Psoas muscle (tissue), 8 donors: ENCODE results near the gene ITIH1. TPM values are rescaled to one million over a fixed set of nuclear protein-coding genes. Genes with fewer than 3 reads are reported as not detected.

Experiments used
- ATAC-seq, 4 donors: fragments of 200-7000 bp; cut with Tn5 transposase; one replicate each; pipeline ENCODE4 v1.9.1; 2020; ENCODE audit warnings: moderate library complexity in 3 of 4, mild to moderate bottlenecking in 2 of 4
- DNase-seq, 2 donors: peaks; one replicate each; pipeline ENCODE4 v3.0.0-alpha.2; 2020
- H3K27ac ChIP-seq: fragments of 200-600 bp; one replicate; pipeline ENCODE4 v1.8.0; 2022
- H3K27me3 ChIP-seq, 3 donors: fragments of 200-600 bp in 1 of 3; one replicate each; pipeline versions ENCODE4 v1.6.1 to v1.8.0; 2013 to 2022; ENCODE audit warnings: low read length in 2 of 3, mild to moderate bottlenecking in 2 of 3, moderate library complexity in 1 of 3; ENCODE audit not compliant: insufficient read depth in 3 of 3
- H3K36me3 ChIP-seq, 2 donors: fragments of 200-600 bp in 1 of 2; one replicate each; pipeline versions ENCODE4 v1.6.1 to v1.8.0; 2013 to 2022; ENCODE audit warnings: low read depth in 1 of 2, mild to moderate bottlenecking in 1 of 2, moderate library complexity in 1 of 2; ENCODE audit not compliant: insufficient read depth in 1 of 2
- H3K4me1 ChIP-seq: fragments of 200-600 bp; one replicate; pipeline ENCODE4 v1.8.0; 2022
- H3K4me3 ChIP-seq: fragments of 200-600 bp; one replicate; pipeline ENCODE4 v1.8.0; 2022; ENCODE audit warnings: mild to moderate bottlenecking
- H3K9me3 ChIP-seq: fragments of 200-600 bp; one replicate; pipeline ENCODE4 v1.8.0; 2022
- WGBS, 3 donors: extraction: QIAGEN DNeasy Blood & Tissue Kit; methylation state at CpG; one replicate each; pipeline versions ENCODE4 v1.1.6 to v1.1.7; 2013; 5-methylcytosine and 5-hydroxymethylcytosine counted together
- intact Hi-C, 2 donors: fragments of 100-400 bp; cut with DNase I; formaldehyde crosslinking; loops; one replicate each; pipeline versions ENCODE4 v1.11.0 to v1.14.2; 2022
- polyA plus RNA-seq, 3 donors: library from polyadenylated mRNA; stranded (reverse); fragments of 200-250 nt; gene quantifications; one replicate each; pipeline ENCODE4 v1.2.3, GENCODE V29; 2013
- total RNA-seq, 4 donors: library from RNA; stranded (reverse); fragmentation: NEBNext Ultra II Directional in 2 of 4; extraction: Animal tissue kit (Norgen Biotek cat#: 25700) in 2 of 4; gene quantifications; one replicate each; pipeline versions ENCODE4 v1.2.1 to v1.2.4, GENCODE V29; 2021 to 2023
- TF ChIP-seq, protein P1 (sequence below): fragments of 200-600 bp; IDR thresholded peaks from one replicate; pipeline ENCODE4 v1.8.0; 2022; ENCODE audit warnings: antibody characterized with exemption
- donor health status: healthy with polysubstance abuse.
- donor health status: DM: no; HTN: no; CAD: no; lungs with moderate emphysema.
- donor health status: Bipolar disorder and iron deficiency.
- donor health status: healthy.
- donor health status: DM: yes; HTN: yes; CAD: no.
- donor health status: DM: no; HTN: no; CAD: no.
- donor health status: DM: no; HTN: no; CAD: no.
- donor health status: DM: yes; HTN: yes; CAD: no.

The ITIH1 gene
- total and polyA plus RNA-seq, 7 donors, result 0.03 TPM; not detected in 6

DNA sequence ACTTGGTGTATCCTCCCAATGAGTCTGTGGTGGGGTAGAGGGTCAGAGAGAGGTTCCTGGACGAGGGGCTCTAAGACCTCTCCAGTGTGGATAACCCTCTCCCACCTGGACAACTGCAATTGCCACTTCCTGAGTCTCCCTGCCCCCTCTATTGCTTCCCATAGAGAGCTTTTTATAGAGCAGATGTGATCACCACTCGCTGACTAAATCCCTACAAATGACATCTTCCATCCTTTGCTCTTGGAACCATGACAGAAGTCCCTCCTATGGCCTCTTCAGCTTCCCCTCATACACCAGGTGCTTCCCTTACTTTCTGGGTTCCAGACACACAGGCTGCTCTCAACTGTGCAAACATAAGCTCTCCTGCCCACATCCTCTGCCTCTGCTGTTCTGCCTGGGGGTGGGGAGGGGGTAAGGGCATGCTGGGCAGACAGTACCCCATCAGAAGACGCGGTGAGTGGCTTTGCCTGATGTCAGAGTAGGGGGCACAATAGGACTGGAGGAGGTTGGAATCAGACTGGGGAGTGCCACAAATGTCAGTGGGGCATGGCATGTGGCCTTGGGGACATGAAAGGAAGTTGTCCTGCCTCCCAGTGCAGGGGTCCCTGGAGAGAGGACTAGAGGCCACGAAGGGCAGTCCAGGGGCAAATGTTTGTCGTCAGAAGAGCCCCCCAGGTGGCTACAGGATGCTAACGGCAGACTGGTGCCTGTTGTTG is 32.4 kb downstream of the ITIH1 start:
- Histone ChIP-seq H3K27me3 (no peaks in the 10 kb centered on the region), H3K27ac (no peak overlapping the region), H3K4me1 (no peaks in the 10 kb centered on the region), H3K9me3 (no peaks in the 10 kb centered on the region), H3K36me3 (peaks cover 0 to 20% of the 10 kb centered on the region in 2 donors), H3K4me3 (no peak overlapping the region)
- 52 to 61% (median 54%) methylated on average over 7 of the region's 7 CpGs for WGBS, 3 donors
- DNase-seq (no peak), ATAC-seq (peak in 2 of 4 donors; percentile 11 to 22)
- intact Hi-C loops, result no loop called here
- TF ChIP-seq, protein P1, sequence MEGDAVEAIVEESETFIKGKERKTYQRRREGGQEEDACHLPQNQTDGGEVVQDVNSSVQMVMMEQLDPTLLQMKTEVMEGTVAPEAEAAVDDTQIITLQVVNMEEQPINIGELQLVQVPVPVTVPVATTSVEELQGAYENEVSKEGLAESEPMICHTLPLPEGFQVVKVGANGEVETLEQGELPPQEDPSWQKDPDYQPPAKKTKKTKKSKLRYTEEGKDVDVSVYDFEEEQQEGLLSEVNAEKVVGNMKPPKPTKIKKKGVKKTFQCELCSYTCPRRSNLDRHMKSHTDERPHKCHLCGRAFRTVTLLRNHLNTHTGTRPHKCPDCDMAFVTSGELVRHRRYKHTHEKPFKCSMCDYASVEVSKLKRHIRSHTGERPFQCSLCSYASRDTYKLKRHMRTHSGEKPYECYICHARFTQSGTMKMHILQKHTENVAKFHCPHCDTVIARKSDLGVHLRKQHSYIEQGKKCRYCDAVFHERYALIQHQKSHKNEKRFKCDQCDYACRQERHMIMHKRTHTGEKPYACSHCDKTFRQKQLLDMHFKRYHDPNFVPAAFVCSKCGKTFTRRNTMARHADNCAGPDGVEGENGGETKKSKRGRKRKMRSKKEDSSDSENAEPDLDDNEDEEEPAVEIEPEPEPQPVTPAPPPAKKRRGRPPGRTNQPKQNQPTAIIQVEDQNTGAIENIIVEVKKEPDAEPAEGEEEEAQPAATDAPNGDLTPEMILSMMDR, result no peak

DNA sequence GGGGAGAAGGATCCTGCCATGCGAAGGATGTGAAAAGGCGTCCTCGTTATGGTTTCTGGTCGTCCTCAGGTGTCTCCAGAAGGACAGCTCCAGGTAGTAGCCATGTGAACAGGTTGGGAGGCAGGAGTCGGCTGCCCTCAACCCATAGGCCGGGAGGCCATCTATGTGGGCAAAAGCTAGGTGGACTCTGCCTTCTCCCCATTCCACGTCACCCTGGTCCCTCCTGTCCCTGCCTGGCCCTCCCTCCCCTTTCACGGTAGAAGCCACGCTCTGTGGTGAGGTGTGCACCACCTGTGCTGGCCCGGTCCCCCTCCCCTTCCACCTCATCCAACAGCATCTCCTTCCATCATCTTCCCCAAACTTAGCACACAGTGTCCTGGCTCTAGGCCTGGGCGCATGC is 33.5 kb downstream of the ITIH1 start:
- H3K9me3 ChIP-seq, result no peaks in the 10 kb centered on the region
- H3K4me1 ChIP-seq, result no peaks in the 10 kb centered on the region
- ATAC-seq, result peak in 3 of 4 donors; percentile 23 to 36 (median 24)
- no peak overlapping the region for H3K4me3 ChIP-seq
- WGBS, 3 donors, result 83 to 90% (median 83%) methylated on average over 11 of the region's 11 CpGs
- H3K27ac ChIP-seq, result no peak overlapping the region
- H3K36me3 ChIP-seq, result peaks cover 0 to 31% of the 10 kb centered on the region in 2 donors
- TF ChIP-seq, protein P1, result no peak
- DNase-seq, result no peak
- H3K27me3 ChIP-seq, result no peaks in the 10 kb centered on the region
- intact Hi-C loops, result no loop called here

DNA sequence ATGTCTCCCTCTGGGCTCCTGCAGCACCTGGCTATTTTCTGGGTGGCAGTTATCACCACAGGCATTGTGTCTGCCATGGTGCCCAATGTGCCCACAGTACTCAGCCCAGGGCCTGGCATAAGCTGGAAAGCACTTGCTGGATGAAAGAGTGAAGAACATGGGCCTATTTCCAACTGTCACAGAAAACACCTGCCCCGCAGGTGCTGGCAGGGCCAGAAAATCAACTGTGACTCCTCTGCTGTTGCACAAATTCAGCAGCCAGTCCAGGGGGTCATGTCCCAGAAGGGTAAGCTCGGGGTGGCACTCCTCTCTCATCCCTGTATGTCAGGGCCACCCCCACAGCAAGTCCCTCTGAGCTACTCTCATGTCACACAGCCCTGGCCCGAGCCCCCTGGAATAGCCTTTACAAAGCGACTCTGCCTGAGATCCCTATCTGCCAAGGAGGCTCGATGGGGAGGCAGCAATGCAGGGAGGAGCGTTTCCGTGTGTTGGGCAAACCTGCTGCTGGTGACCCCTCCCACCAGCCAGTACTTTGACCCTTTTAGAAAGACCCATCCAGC is 34.1 kb downstream of the ITIH1 start:
- Histone ChIP-seq H3K4me3 (no peak overlapping the region), H3K9me3 (no peaks in the 10 kb centered on the region), H3K27ac (peak overlapping the region; percentile 4), H3K27me3 (no peaks in the 10 kb centered on the region), H3K4me1 (no peaks in the 10 kb centered on the region), H3K36me3 (peaks cover 0 to 37% of the 10 kb centered on the region in 2 donors)
- ATAC-seq, result peak in 3 of 4 donors; percentile 11 to 31 (median 14)
- 58 to 70% (median 59%) methylated on average over 7 of the region's 7 CpGs for WGBS, 3 donors
- intact Hi-C loops, result no loop called here
- no peak for DNase-seq
- TF ChIP-seq, protein P1, result no peak

DNA sequence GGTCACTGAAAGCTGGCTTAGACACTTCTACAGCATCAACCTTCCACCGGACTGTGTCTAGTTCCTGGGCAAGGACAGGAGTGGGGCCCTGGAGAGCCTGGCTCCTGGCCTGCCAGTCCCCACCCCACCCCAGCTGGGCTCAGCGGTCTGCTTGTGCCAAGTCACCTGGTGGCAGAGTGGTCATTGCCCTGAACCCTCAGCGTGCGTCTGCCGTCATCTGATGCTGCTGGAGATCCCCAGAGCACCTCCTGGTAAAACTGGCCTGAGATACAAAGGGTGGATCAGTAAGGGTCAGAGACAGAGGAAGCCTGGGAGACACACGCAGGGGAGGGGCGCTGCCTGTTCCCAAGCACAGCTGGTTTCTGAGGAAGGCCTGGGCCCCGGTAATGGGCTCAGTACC is 36.4 kb downstream of the ITIH1 start:
- H3K36me3 ChIP-seq, result peaks cover 0 to 60% of the 10 kb centered on the region in 2 donors
- no peaks in the 10 kb centered on the region for H3K9me3 ChIP-seq
- 41 to 73% (median 56%) methylated on average over 8 of the region's 8 CpGs for WGBS, 3 donors

More for the DNA sequence above, 36.4 kb downstream of the ITIH1 start:
- Histone ChIP-seq H3K4me1 (no peaks in the 10 kb centered on the region), H3K27ac (no peak overlapping the region), H3K4me3 (no peak overlapping the region), H3K27me3 (no peaks in the 10 kb centered on the region)
- intact Hi-C loops, result no loop called here
- TF ChIP-seq, protein P1, result no peak
- DNase-seq (no peak), ATAC-seq (no peak)
